Mesodermal cell (in vitro differentiated cells): ENCODE measurements around the gene TRRAP.

ENCODE experiments used
- H3K27ac ChIP-seq: 2 replicates; pipeline ENCODE4 v1.7.0; 2013; ENCODE audit warnings: mild to moderate bottlenecking, low read depth, low read length, moderate library complexity; ENCODE audit not compliant: severe bottlenecking
- H3K36me3 ChIP-seq: 2 replicates; pipeline ENCODE4 v1.7.1; 2013; ENCODE audit warnings: mild to moderate bottlenecking, low read length, moderate library complexity; ENCODE audit not compliant: control insufficient read depth, insufficient read depth
- H3K4me1 ChIP-seq: one replicate; pipeline ENCODE4 v1.7.1; 2013; ENCODE audit warnings: mild to moderate bottlenecking, low read length; ENCODE audit not compliant: insufficient read depth, control insufficient read depth, poor library complexity, severe bottlenecking
- H3K4me3 ChIP-seq: 2 replicates; pipeline ENCODE4 v1.7.0; 2013; ENCODE audit warnings: low read length, control low read depth, mild to moderate bottlenecking; ENCODE audit not compliant: insufficient read depth, poor library complexity, severe bottlenecking; ENCODE audit errors: extremely low read depth
- H3K9me3 ChIP-seq: 2 replicates; pipeline ENCODE4 v1.7.1; 2013; ENCODE audit warnings: mild to moderate bottlenecking, low read length, moderate library complexity; ENCODE audit not compliant: control insufficient read depth
- WGBS, 2 experiments: methylation state at CpG; one replicate each; pipeline ENCODE4 v1.1.5; 2013; ENCODE audit warnings: missing lambda C conversion rate in 2 of 2; ENCODE audit not compliant: insufficient coverage in 2 of 2; 5-methylcytosine and 5-hydroxymethylcytosine counted together

Gene TRRAP

DNA sequence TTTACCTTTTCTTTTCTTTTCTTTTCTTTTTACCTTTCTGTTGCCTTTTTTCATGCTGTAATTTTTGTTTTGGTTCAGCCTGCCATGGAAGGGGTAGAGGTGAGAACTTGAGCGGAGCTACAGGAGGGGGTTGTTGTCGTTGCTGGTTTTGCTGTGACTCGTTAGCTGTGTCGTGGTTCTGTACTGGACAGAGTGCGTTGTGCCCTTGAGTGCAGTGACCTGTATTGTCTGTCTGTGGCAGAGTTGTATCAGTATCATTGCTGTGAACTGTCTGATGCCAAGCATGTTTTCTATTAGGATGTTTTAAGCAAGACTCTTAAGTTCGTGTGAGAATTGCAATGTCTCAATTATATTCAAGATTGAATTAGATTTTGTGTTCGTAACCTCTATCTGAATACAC, 67.5 kb downstream of the TRRAP start:
- Histone ChIP-seq H3K4me3 (no peak overlapping the region), H3K9me3 (no peaks in the 10 kb centered on the region), H3K4me1 (no peaks in the 10 kb centered on the region), H3K27ac (no peak overlapping the region), H3K36me3 (peaks cover 95% of the 10 kb centered on the region)
- WGBS, 2 experiments = 86 to 100% methylated on average over 5 of the region's 7 CpGs

DNA sequence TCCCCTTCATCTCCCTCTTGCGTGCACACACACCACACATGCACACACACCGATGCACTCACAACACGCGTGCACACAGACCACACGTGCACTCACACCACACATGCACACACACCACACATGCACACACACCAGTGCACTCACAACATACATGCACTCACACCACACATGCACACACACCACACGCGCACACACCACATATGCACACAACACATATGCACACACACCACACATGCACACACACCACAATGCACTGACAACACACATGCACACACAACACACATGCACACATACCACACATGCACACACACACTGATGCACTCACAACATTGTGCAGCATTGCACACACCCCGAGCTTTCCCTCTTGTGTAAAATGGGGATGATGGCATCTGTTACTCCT, 68.1 kb downstream of the TRRAP start:
- no peaks in the 10 kb centered on the region for H3K9me3 ChIP-seq
- H3K4me1 ChIP-seq = no peaks in the 10 kb centered on the region
- H3K36me3 ChIP-seq = peaks cover 96% of the 10 kb centered on the region
- H3K4me3 ChIP-seq = no peak overlapping the region
- H3K27ac ChIP-seq = no peak overlapping the region
- WGBS, 2 experiments = 82 to 83% methylated on average over 5 to 8 of the region's 8 CpGs

DNA sequence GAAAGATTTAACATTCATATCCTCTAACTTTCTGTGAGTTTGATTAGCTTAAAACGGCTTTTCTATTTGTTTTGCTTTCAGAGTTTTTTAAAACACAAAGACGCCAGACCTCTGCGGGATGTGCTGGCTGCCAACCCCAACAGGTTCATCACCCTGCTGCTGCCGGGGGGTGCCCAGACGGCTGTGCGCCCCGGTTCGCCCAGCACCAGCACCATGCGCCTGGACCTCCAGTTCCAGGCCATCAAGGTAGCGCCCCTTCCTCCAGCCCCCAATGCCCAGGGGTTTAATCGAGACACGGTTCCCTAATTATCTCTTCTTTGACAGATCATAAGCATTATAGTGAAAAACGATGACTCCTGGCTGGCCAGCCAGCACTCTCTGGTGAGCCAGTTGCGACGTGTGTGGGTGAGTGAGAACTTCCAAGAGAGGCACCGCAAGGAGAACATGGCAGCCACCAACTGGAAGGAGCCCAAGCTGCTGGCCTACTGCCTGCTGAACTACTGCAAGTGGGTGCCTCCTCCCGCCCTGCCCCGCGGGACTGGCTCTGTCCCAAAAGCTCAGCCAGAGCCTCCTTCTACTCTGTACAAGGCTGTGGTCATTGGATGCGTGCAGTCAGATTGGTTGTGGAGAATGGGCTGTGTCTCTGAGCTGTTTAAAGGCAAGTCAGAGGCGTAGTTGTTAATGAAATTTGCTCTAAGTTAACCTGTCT, 71.2 kb downstream of the TRRAP start:
- Histone ChIP-seq H3K36me3 (peaks cover 98% of the 10 kb centered on the region), H3K4me1 (no peaks in the 10 kb centered on the region), H3K9me3 (no peaks in the 10 kb centered on the region), H3K4me3 (no peak overlapping the region), H3K27ac (no peak overlapping the region)
- whole genome bisulfite sequencing, 2 experiments = 93 to 98% methylated on average over 15 to 16 of the region's 21 CpGs

DNA sequence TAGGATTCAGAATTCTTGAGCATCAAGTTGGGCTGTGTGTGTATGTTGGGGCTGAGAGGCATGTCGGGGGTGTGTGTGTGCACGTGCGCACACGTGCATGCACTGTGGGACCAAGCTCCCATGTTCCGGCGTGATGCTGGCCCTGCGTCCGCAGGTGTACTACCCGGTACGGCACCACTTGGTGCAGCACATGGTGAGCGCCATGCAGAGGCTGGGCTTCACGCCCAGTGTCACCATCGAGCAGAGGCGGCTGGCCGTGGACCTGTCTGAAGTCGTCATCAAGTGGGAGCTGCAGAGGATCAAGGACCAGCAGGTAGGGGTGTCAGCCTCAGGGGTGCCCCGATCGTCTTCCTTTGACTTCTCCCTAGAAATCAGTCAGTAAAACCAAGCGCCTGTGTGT, 77.7 kb downstream of the TRRAP start:
- Histone ChIP-seq H3K27ac (no peak overlapping the region), H3K4me3 (no peak overlapping the region), H3K4me1 (no peaks in the 10 kb centered on the region), H3K36me3 (peaks cover 94% of the 10 kb centered on the region), H3K9me3 (no peaks in the 10 kb centered on the region)
- WGBS, 2 experiments = 97 to 98% methylated on average over 15 to 19 of the region's 19 CpGs

DNA sequence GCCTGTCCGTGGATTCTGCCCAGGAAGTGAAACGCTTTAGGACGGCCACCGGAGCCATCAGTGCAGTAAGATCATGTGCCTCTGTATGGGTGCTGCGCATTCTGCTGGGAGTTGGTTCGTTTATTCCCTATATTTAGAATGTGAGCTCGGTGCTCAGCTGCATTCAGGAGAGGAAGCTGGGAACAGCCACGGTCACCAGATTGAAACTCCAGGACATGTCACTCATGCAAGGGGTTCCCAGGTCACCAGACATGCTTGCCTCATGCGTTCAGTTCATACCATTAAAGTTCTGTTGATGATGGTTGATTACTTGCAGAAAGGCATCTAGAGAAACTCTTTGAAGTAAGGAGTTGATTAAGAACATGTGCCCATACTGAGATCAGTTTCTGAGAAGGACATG, 78.1 kb downstream of the TRRAP start:
- no peak overlapping the region for H3K4me3 ChIP-seq
- peaks cover 94% of the 10 kb centered on the region for H3K36me3 ChIP-seq
- no peaks in the 10 kb centered on the region for H3K4me1 ChIP-seq
- WGBS, 2 experiments = 93 to 95% methylated on average over 9 of the region's 9 CpGs
- no peaks in the 10 kb centered on the region for H3K9me3 ChIP-seq
- no peak overlapping the region for H3K27ac ChIP-seq

DNA sequence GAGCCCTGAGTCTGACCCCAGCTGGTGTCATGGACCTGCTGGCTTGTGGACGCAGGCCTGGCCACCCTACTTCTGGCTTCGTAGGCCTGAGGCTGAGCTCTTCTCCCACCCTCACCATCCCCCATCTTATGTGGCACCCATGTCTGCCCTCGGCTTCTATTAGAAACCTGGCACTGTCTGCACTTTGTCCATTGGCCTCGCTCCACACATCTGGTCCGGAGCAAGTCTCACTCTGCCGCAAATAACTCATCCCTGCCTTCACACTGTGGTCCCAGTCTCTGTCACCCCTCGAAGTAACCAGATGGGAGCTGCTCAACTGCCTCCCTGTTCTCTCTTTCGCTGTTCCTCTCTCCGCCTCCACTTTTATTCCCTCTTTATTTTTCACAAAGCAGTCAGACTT, 78.6 kb downstream of the TRRAP start:
- peaks cover 93% of the 10 kb centered on the region for H3K36me3 ChIP-seq
- no peak overlapping the region for H3K4me3 ChIP-seq
- no peaks in the 10 kb centered on the region for H3K9me3 ChIP-seq
- H3K4me1 ChIP-seq = no peaks in the 10 kb centered on the region
- WGBS, 2 experiments = 96 to 98% methylated on average over 8 to 9 of the region's 9 CpGs
- H3K27ac ChIP-seq = no peak overlapping the region

DNA sequence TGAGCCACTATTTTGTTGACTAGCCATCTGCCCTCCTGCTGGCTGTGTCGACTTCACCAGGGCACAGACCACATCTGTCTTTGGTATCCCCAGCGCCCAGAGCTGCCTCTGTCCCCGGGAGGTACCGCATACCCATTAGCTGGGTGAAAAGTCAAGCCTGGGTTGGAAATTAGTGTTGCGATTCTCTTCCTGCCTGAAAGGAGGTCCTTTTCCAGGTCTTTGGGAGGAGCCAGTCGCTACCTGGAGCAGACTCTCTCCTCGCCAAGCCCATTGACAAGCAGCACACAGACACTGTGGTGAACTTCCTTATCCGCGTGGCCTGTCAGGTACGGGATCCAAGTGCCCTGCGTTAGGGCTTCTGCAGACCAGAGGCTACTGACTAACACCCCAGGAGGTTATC, 79.4 kb downstream of the TRRAP start:
- Histone ChIP-seq H3K27ac (no peak overlapping the region), H3K4me1 (no peaks in the 10 kb centered on the region), H3K9me3 (no peaks in the 10 kb centered on the region), H3K36me3 (peaks cover 93% of the 10 kb centered on the region), H3K4me3 (no peak overlapping the region)
- 96 to 97% methylated on average over 11 of the region's 11 CpGs for WGBS, 2 experiments

DNA sequence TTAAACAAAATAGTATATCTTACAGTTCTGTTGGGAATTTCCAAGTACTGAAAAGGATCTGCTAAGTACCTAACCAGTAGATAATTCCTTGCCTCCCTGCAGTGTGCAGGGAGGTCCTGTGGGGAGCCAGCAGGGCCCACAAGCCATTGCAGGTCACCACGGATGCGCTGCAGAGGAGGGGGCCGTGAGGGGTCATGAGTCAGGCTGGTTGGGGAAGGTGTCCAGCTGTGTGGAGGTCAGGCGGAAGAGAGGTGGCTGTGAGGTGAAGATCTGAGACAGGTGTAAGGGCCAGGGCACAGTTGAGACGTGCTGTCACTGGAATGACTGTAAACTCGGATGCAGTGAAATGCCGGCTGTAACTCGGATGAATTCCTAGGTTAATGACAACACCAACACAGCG, 80.6 kb downstream of the TRRAP start:
- H3K9me3 ChIP-seq = no peaks in the 10 kb centered on the region
- H3K27ac ChIP-seq = no peak overlapping the region
- H3K4me3 ChIP-seq = no peak overlapping the region
- H3K4me1 ChIP-seq = no peaks in the 10 kb centered on the region
- 96 to 99% methylated on average over 8 to 9 of the region's 9 CpGs for WGBS, 2 experiments
- H3K36me3 ChIP-seq = peaks cover 92% of the 10 kb centered on the region

DNA sequence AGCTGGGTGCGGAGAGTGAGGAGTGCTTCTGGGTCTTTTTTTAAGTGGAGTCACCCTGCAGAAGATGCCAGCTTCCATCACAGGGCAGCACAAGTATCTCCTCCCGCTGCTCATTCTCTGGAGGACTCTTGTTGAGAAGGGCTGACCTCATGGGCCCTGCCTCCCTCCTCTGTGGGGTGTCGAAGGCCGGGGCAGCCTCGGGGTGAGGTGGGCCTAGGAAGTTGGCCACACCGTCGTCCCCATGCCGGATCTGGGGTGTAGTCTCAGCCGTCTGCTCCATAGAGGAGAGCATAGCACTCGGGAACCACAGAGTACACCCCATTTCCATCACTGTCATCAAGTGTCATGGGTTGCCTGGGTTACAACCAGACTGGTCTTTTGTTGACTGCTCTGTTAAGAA, 85.0 kb downstream of the TRRAP start:
- Histone ChIP-seq H3K4me1 (no peaks in the 10 kb centered on the region), H3K4me3 (no peak overlapping the region), H3K27ac (no peak overlapping the region), H3K9me3 (no peaks in the 10 kb centered on the region), H3K36me3 (peaks cover 94% of the 10 kb centered on the region)
- 97% methylated on average over 7 to 9 of the region's 10 CpGs for WGBS, 2 experiments

DNA sequence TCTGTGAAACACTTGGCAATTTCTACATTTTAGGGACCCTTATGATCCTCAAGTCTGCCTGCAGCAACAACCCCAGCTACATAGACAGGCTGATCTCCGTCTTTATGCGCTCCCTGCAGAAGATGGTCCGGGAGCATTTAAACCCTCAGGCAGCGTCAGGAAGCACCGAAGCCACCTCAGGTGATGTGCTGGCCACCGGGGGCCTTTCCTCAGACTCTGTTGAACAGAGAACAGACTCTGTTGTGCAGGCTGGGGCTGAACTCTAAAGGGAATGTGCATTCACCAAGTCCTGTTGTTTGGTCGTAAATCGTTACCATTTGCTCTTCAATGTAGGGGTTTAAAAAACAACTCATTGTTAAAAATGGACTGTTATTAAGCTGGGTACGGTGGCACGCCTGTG, 86.3 kb downstream of the TRRAP start:
- Histone ChIP-seq H3K4me1 (no peaks in the 10 kb centered on the region), H3K4me3 (no peak overlapping the region), H3K36me3 (peaks cover 97% of the 10 kb centered on the region), H3K9me3 (no peaks in the 10 kb centered on the region), H3K27ac (no peak overlapping the region)
- 95 to 96% methylated on average over 10 of the region's 10 CpGs for WGBS, 2 experiments

DNA sequence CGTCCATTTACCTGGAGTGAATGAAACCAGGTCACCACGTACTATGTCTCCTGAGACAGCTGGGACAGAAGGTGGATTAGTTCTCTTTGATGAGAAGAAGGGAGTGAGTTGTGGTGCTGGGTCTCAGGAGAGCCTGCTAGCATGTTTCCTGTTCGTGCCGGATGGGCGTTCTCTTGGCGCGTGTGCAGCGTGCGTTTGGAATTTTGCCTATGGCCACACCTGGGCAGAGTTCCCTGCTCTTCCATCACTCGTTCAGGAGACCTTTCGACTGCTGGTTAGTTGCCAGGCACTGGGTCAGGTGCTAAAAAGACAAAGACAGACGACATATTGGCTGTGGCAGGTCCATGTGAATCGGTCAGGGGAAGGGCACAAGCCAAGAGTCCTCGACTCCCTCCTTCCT, 90.3 kb downstream of the TRRAP start:
- no peaks in the 10 kb centered on the region for H3K9me3 ChIP-seq
- 94 to 97% methylated on average over 13 to 14 of the region's 14 CpGs for WGBS, 2 experiments
- H3K36me3 ChIP-seq = peaks cover 96% of the 10 kb centered on the region

More for the DNA sequence above, 90.3 kb downstream of the TRRAP start:
- Histone ChIP-seq H3K27ac (no peak overlapping the region), H3K4me3 (no peak overlapping the region), H3K4me1 (no peaks in the 10 kb centered on the region)
